Astrocyte (in vitro differentiated cells and primary cell): ENCODE data around the gene OR2AJ1.

Experiments
- EZH2 ChIP-seq: IDR thresholded peaks from 2 replicates; pipeline ENCODE4 v1.6.1; 2012; ENCODE audit warnings: mild to moderate bottlenecking, low read length, inconsistent platforms; ENCODE audit not compliant: insufficient read depth
- TF ChIP-seq, protein P1 (sequence below): IDR thresholded peaks from 2 replicates; pipeline ENCODE4 v1.5.1; 2011; ENCODE audit warnings: low read depth, mild to moderate bottlenecking, inconsistent platforms, low read length, moderate library complexity; ENCODE audit not compliant: insufficient read depth

DNA sequence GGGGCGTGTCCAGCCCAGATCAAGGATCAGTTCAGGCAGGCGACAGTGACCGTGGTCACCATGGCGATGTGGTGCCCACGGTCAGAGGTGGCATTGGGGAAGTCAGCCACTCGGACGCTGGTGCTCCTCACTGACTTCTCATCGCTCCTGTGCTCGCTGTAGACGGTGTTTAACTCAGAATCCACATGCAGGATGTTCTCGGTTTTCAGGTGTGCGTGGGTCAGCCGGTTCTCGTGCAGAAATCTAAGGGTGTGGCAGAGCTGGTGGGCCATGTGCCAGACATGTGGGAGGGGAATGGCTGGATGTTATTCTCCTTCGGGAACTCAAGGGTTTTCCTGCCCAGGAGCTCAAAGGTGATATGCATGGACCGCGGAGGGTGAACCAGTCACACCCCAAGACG is 11.7 kb downstream of the OR2AJ1 start:
- TF ChIP-seq, protein P1, sequence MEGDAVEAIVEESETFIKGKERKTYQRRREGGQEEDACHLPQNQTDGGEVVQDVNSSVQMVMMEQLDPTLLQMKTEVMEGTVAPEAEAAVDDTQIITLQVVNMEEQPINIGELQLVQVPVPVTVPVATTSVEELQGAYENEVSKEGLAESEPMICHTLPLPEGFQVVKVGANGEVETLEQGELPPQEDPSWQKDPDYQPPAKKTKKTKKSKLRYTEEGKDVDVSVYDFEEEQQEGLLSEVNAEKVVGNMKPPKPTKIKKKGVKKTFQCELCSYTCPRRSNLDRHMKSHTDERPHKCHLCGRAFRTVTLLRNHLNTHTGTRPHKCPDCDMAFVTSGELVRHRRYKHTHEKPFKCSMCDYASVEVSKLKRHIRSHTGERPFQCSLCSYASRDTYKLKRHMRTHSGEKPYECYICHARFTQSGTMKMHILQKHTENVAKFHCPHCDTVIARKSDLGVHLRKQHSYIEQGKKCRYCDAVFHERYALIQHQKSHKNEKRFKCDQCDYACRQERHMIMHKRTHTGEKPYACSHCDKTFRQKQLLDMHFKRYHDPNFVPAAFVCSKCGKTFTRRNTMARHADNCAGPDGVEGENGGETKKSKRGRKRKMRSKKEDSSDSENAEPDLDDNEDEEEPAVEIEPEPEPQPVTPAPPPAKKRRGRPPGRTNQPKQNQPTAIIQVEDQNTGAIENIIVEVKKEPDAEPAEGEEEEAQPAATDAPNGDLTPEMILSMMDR: no peak
- no peak for TF ChIP-seq EZH2
